GM12873 (cell line): ENCODE results near the gene RPP25L.

Experiments
- CTCF ChIP-seq: IDR thresholded peaks from 2 replicates; pipeline ENCODE4 v1.5.1; 2012; ENCODE audit warnings: low read depth, mild to moderate bottlenecking, moderate library complexity, low read length, control low read depth; ENCODE audit not compliant: insufficient read depth; ENCODE audit errors: missing control alignments

The RPP25L gene

GRCh38 chr9:34615132-34615531 is 3.2 kb upstream of the RPP25L start:
- no peak for TF ChIP-seq CTCF

- TF ChIP-seq CTCF = peak; percentile 95
These were observed 992 bp upstream of the RPP25L start for GRCh38 chr9:34612788-34613390.

- TF ChIP-seq CTCF = no peak
These were observed 566 bp downstream of the RPP25L start for GRCh38 chr9:34611251-34611810.

GRCh38 chr9:34610434-34611206 is 1.3 kb downstream of the RPP25L start:
- TF ChIP-seq CTCF = no peak

GRCh38 chr9:34607331-34607730 is 4.6 kb downstream of the RPP25L start:
- TF ChIP-seq CTCF = no peak

- TF ChIP-seq CTCF = no peak
These were observed 5.0 kb downstream of the RPP25L start for GRCh38 chr9:34606905-34607304.

- no peak for TF ChIP-seq CTCF
These were observed 5.7 kb downstream of the RPP25L start for GRCh38 chr9:34606190-34606589.
